A549 (cell line): Measurements from ENCODE around the gene CNBD2. TPM values are rescaled to one million over a fixed set of nuclear protein-coding genes. Genes with fewer than 3 reads are reported as not detected.

Source experiments
- polyA plus RNA-seq, 4 experiments: library from polyadenylated mRNA; depleted of rRNA in 3 of 4; stranded (reverse); fragments of >200 nt; fragmentation: RNase III in 1 of 4; extraction: RNeasy Plus Mini Kit Qiagen cat#74134 plus additional on column Dnase treatment in 1 of 4; gene quantifications; 2 replicates in 3 of 4; 3 replicates in 1 of 4; pipeline ENCODE4 v1.2.3, GENCODE V29; 2011 to 2017
- small RNA-seq, 6 experiments: library from RNA; depleted of rRNA; stranded (forward); fragments of <200 nt; gene quantifications; one replicate each; pipeline ENCODE3, GENCODE V24; 2012

Gene CNBD2
- polyA plus RNA-seq, 2 of the 4 experiments (the other 2 are of a cell fraction), result 4.3 to 5.4 TPM

Small RNA genes within 50 kb of the gene (small RNA-seq; reads per million reads assigned to genes)
- gene RNU6-937P, result 0 to 0.26 (median 0) reads per million in 6 experiments

Other genes with a start within 250 kb of the CNBD2 start
- 127 and 264 TPM in 2 replicates for gene RBM39, start 226.3 kb upstream of the CNBD2 start, polyA plus RNA-seq (2011; rRNA removed)
- gene RBM39, start 226.3 kb upstream of the CNBD2 start, polyA plus RNA-seq (2017; fragmentation: RNase III; extraction: RNeasy Plus Mini Kit Qiagen cat#74134 plus additional on column Dnase treatment), result 199 to 212 TPM (median 201 TPM) in 3 replicates
- gene PHF20, start 196.6 kb upstream of the CNBD2 start, polyA plus RNA-seq (2011; rRNA removed), result 27.9 and 32.8 TPM in 2 replicates
- 23.8 to 24.9 TPM (median 24.0 TPM) in 3 replicates for gene PHF20, start 196.6 kb upstream of the CNBD2 start, polyA plus RNA-seq (2017; fragmentation: RNase III; extraction: RNeasy Plus Mini Kit Qiagen cat#74134 plus additional on column Dnase treatment)
- 9.1 and 10.2 TPM in 2 replicates for gene SCAND1, start 14.1 kb upstream of the CNBD2 start, polyA plus RNA-seq (2011; rRNA removed)
- 59.2 to 72.2 TPM (median 68.0 TPM) in 3 replicates for gene SCAND1, start 14.1 kb upstream of the CNBD2 start, polyA plus RNA-seq (2017; fragmentation: RNase III; extraction: RNeasy Plus Mini Kit Qiagen cat#74134 plus additional on column Dnase treatment)
- gene EPB41L1, start 186.2 kb downstream of the CNBD2 start, polyA plus RNA-seq (2011; rRNA removed), result 45.9 and 50.0 TPM in 2 replicates
- gene EPB41L1, start 186.2 kb downstream of the CNBD2 start, polyA plus RNA-seq (2017; fragmentation: RNase III; extraction: RNeasy Plus Mini Kit Qiagen cat#74134 plus additional on column Dnase treatment), result 81.6 to 94.4 TPM (median 84.2 TPM) in 3 replicates